ENCODE measurements around the gene FAM72D.
"Not testable (repeated sequence)": the region's sequence is repeated elsewhere in the genome, so short reads cannot be mapped to it uniquely, and the experiment has no call there.

DNA sequence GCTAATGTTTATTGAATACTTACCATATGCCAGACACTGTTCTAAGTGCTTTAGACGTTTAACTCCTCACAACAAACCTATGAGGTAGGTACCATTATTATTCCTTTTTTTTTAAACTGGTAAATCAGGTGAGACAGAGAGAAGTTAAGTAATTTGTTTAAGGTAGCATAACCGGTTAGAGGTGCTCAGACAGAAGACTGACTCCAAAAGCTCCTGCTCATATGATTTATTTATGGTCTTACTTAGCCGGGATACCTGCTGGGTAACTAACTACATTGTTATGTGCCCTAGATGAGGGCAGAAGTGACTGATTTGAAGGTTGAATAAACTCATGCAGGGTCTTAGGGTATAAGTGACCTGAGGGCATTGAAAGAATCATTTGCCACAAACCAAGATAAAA lies 16.9 kb downstream of the FAM72D start:
- TF ChIP-seq CTCF, POLR2A (IDR thresholded peaks at IDR 0.05): not testable (repeated sequence)
